Suppressor macrophage treated with lipopolysaccharide for 4 hours (primary cell): ENCODE data around the gene CARMIL1.

Source experiments
- DNase-seq: peaks from one replicate; pipeline ENCODE4 v3.0.0-alpha.2; 2020

Gene CARMIL1

DNA sequence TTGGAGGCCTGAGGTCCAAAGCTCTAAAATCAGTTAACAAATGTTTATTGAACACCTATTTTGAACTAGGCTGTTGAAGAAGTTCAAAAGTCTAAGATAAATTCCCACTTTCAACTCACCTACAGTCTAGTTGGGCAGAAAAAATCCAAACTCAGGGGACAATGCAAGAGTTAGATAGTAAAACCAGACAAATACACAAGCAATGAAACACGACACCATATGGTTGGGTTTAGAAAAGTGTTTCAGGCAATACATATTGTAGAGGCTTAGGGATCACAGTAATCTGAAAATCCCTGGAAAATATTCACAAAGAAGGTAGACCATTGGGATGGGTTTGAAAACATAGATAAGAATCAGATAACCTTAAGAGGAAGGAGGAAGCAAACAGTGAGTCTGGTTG is 1.3 kb upstream of the CARMIL1 start:
- DNase-seq = no peak

DNA sequence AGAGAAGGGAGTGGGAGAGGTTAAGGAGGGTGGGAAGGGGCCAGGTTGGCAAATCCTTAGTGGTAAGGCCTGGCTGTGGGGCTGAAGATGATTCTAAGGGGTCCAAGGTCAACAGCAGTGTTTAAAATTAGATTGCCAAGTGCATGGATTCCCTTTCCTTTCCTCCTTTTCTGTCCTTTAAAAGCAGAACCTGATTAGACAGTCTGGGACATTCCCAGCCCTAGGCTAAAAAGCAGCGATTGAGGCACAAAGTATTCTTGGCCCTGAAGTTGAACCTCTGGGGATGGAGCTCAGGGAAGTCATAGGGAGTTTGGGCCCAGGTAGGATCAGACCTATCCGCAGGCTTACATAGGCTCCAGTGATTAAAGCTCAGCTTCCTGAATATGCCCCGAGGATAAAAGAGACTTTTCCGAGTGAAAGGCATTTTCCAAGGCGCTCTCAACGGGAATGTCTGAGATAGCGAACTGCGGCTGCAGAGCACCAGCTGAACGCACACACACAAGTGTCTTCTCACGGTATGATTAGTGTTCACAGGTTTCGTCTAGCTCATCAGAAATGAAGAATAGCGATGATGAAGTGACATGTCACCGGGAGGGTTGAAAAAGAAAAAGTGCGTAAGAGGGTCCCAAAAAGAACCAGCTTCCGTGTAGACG is 787 bp upstream of the CARMIL1 start:
- DNase-seq = no peak

DNA sequence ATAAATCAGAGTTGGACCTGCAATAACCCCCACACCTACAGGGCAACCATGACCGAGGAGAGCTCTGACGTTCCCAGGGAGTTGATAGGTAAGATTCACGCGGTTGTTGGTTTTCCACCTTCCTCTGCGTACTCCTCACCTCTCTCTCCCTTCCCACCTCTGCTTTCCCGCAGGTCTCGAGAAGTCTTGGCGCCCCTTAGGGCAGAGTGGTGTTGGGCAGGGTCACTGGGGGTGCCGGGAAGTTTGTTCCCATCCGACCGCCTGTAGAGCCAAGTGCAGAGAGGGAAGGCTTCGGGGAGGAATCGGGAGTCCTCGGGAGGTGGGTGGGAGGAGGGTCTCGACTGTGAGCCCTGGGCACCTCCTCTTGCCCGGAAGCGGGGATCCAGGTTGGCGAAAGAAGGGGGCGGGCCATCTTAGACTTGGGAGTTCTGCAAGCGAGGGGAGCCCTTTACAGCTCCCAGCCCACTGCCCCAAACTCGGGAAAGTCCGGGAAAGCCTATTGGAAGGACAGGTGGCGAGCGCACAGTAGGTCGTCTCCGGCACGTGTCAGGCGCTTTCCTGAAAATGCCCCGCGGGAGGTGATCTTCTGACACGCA is 672 bp downstream of the CARMIL1 start:
- DNase-seq = no peak

DNA sequence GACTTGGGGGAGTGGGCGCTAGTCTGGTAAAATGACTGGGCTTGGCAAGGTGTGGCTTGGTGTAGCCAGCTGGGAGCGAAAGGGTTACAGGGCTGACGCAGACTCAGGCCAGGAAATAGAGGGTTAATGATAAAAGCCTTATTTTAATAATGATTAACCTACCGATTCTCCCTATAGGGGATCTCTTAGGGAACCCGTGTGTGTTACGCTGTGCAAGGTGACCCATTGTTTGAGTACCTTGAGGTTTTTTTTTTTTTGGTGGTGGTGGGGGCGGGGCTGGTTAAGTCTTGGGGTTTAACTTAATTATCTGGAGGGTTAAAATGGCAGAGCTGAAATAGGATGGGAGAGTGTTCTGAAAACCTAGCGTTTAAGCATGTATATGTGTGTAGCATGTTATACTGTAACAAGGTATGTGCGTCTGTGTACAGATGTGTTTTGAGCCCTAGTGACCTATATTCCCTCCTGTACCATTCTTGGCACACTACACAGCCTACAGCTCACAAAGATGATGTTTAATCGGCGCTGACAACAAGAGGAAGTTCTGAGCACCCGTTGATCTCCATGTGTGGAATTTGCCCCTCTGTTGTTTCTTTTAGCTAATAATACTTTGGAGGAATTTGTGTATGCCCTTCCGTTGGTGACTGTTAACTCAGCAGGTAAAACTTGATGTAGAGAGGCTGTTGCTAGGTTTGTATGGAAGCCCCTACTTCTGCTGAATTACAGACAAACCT is 1.3 kb downstream of the CARMIL1 start:
- no peak for DNase-seq

DNA sequence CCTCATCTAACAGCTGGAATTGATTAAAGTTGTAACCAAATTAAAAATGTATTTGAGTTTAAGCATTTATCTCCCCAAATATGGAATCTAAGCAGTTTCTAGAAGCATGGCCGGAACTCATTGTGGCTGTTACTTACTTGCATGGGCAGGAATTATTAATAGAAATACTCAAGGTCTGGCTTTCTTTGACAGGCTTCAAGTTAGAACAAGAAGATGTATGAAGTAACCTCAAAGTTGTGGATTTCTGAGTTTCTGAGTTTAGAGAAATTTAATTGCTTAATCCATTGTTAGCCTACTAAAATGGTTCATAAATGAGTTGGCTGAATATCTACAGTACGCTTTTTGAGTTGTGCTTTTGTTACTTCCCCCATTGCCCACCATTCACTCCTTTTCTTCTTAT is 7.7 kb downstream of the CARMIL1 start:
- DNase-seq = no peak

DNA sequence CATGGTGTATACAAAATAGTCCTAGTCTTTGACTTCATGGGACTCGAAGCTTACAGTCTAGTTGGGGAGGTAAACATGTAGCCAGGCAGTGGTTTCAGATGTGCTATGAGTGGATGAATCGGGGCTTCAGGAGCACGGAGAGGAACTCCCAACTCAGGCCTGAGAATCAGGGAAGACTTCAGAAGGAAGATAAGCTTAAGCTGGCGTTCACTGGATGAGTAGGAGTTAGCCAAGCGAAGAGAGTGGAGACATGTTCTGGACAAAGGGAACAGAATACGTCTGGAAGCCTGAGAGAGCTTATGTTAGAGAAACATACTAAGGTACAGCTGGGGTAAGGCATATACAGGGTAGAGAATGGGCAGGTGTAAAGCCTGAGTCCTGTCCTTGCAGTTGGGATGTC is 8.8 kb downstream of the CARMIL1 start:
- no peak for DNase-seq

DNA sequence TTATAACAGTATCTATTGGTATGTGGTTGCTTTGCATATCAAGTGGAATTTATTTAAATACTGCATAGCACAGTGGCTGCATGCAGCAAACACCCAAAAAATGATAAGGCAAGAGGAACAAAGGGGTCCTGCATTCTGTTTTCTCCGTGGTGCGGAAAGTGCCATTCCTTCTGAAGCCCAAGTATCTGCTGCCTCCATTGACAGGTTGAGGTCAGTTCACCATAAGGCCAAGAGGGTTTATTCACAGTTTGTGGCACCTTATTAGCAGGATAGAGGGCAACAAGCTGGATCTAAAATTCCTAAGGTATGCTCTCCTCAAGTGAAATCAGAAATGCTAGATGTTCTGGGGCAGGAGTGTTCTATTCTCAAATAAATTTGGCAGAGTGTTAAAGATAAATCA is 9.3 kb downstream of the CARMIL1 start:
- no peak for DNase-seq

DNA sequence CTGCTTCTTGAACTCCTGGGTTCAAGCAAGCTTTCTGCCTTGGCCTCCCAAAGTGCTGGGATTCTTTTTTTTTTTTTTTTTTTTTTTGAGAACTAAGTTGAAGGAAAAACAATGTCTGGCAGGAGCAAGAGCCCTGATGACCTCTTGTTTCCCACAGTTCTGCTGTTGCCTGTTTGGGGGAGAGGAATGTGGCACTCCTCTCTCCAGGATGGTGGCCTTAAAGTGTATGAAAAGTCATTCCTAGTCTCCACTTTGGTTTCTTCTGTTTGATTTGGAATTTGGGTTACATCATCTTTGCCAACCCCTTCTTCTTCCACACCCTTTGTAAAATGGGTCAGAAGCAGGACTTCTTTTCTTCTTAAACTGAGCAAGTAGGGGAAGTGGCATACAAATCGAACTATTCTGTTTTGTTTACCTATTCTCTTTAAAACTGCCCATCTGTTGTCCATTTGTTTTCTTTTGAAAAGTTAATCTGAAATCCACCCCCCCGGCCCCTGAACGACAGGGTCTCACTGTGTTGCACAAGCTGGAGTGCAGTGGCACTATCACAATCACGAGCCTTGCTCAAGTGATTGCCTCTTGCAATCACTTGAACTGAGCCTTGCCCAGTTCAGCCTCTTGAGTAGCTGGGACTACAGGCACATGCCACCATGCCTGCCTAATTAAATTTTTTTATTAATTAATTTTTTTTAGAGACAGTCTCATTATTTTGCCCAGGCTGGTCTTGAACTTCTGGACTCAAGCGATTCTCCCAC is 11.3 kb downstream of the CARMIL1 start:
- no peak for DNase-seq

DNA sequence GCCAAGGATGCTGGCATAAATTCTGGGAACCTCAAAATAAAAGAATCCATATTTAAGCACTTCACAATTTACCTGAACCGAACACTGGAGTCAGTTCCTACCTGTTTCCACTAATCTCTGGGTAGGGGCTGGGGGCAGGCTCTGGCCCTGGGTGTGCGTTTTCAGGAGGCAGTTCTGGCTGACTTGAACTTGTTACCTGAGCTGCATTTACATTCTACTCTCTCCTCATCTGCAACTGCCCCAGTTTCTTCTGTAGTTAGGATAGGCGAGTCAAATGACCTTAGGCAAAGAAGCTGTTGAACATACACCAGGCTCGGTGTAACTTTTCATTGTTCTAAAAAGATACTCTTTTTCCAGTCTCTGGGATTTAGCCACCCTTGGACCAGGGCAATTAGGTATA is 13.2 kb downstream of the CARMIL1 start:
- DNase-seq = no peak

DNA sequence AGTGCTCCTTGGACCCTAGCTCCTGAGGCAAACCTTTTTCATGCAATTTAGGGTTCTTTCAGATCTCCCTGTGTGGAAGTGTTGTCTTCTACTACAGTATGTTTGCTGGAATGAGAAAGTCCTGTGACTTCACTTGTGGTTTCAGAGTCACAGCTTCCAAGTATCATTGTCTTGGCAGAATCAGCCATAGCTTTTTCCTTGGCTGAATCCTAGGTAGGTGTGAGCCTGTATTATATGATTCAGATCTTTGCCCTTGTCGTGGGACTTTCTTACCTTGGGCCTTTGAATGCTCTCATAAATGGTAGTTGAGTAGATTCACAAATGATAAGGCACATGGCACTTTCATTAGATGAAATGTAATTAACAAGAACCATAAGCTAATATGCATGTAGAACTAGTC is 16.5 kb downstream of the CARMIL1 start:
- no peak for DNase-seq

DNA sequence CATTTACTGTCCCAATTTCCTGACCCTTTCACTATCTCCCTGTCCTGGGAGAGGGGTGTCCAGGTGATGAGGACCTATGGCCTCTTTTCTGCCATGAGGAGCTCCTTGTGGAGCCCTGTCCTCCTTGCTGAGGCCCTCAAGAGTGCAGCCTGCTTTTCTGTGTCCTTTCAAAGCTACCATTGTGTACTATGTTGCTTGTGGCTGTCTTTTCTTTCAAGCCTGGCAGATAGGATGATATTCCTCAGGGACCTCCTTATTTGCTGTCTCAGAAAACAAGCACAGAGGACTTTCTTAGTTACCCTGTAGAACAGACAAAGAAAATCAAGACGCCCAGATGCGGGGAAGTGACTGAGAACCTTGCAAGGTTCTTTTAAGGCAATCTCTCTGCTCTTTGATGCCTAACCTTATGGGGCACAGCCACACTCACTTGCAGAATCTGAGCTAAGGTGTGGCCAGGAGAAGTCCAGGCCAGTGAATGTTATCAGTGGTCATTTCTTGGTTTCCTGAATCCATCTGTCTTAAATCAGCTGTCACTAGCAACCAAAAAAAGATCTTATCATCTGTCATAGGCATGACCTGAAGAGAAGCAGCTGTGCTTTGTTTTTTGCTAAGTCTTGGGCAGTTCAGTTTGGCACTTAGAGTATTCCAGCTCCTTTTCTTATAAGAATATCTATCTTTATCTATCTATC is 17.2 kb downstream of the CARMIL1 start:
- DNase-seq = no peak

DNA sequence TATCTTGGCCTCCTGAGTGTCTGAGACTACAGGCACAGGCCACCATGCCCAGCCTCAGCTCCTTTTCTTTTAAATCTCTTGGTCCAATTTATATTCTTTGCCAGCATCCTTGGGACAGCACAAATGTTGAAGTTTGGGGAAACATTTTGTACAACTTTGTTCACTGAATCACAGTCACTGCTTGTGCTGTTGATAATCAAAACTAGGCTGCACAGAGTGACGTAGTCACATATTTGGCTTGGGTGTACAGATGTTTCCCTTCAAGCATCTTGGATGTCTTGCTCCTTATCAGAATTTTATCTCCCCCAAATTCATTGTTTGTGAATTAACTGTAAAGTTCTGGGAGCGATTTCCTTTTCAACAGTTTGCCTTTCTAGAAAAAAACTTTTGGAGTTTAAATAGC is 17.9 kb downstream of the CARMIL1 start:
- no peak for DNase-seq

DNA sequence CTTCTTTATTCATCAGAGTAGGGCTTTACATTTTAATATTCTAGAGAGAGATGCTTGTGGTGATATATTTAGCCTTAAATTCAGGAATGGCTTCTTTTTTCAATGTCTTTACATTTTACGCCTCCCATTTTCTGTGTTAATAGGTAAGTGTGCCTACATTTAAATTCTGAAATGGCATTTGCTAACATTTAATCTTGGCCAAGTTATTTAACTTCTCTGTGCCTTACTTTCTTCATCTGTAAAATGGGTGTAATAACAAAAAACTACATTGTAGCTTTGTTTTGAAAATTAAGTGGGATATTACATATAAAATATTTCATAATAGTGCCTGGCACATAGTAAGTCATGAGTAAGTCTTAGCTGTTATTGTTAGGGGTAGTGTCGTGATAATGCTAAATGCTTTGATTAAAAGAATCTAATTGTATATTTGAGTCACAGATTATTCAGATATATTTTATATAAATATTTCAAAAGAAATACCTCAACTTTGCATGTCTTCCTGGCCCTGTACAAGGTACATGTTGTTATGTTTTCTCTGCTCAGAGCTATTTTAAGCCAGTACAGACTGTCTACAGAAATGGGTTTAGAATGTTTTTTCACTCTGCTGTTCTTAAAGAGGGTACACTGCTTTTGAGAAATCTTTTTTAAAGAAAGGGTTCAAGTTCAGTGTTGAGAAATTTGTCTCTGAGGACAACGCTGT is 18.8 kb downstream of the CARMIL1 start:
- no peak for DNase-seq

DNA sequence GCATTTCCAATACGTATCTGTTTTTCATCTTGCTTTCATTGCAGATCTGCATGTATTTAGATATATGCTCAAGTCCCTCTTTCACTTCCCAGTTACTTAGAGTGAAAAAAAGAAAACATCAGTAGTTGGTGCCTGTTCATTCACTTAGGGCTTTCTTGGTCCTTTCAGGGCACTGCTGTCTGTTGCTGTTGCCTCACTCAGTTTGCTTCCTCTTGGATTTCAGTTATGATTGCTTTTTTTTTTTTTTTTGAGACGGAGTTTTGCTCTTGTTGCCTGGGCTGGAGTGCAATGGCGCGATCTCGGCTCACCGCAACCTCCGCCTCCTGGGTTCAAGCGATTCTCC is 19.3 kb downstream of the CARMIL1 start:
- DNase-seq = peak; percentile 43

DNA sequence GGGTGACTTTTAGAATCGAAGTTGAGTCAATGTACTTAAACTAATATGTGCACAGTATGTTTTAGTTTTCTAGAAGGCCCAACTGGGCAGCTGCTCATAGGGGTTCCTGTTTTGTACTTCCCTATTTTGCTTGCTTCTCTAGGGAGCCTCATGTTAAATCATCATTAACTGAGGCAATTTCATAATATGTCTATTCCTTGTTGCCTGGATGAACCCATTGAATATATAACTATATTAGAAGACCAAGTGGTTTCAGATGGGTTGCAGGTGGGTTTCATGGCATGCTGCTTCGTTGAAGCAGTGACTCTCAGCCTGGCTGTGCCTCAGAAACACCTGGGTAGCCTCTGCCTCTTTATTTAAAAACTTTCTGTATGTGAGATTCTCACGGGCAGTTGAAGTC is 22.2 kb downstream of the CARMIL1 start:
- DNase-seq = peak; percentile 83

DNA sequence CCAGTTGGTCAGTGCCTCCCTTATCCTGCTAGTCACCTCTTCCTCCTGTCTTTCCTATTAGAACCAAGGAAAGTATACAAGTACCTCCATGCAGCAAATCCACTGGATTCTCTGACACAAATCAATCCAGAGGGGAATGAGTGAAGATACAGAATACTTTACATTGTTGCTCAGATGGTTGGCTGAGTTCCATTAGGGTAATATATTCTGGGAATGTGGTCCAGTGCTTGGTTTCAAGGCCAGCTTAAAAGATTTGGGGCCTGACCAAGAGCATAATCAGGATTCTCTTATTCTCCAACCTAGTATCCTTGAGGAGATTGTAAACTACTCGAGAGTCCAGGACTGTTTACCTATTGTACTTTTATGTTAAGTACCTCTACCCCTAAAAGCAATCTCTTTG is 23.0 kb downstream of the CARMIL1 start:
- no peak for DNase-seq

DNA sequence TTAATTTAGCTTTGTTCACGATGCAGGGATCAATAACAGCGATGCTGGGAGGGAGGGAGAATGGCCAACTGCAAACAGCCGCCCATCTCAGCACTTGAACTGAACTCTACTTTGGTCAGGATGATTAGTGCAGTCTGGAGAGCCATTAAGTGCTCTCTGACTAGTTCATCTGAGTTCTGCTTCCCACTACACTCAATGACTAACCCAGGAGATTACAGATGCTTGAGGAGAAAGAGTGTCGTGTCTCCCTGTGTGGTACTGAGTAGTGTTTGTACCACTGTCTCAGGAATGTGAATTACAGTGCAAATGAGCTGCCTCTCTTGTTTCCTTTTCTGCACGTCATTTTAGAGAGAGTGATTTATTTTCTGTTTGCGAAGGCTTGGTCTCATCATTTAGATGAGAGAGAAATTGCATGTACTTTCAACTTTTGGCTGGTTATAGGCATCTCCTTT is 23.5 kb downstream of the CARMIL1 start:
- peak; percentile 47 for DNase-seq

DNA sequence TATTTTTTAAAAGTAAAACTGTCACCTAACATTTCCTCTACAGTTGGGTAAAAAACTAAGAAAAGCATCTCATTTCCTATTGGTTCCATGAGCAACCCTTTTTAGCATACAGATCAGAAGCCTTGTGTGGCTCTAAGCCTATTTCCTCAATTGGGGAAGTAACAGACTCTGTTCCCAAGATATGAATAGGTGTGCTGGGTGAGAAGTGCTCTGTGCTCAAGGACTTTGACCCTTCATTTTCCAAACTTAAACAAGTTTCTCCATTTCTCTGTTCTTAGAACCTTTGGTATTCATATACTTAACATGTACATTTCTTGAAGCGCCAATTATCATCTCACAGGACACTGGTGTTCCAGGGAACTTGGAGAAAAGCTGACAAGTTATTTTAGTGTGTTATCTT is 24.1 kb downstream of the CARMIL1 start:
- DNase-seq = no peak

DNA sequence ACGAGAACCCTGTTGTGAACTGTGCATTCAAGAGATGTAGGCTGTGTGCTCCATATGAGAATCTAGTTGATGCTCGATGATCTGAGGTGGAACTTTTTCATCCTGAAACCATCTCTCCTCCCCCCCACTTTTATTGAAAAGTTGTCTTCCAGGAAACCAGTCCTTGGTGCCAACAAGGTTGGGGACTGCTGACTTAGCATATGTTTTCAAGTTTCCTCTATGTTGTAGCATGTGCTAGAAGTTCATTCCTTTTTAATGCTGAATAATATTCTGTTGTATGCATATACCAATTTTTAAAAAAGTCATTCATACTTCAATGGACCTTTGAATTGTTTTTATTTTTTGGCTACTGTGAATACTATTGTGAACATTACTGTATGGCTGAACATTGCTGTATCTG is 27.2 kb downstream of the CARMIL1 start:
- DNase-seq = no peak

DNA sequence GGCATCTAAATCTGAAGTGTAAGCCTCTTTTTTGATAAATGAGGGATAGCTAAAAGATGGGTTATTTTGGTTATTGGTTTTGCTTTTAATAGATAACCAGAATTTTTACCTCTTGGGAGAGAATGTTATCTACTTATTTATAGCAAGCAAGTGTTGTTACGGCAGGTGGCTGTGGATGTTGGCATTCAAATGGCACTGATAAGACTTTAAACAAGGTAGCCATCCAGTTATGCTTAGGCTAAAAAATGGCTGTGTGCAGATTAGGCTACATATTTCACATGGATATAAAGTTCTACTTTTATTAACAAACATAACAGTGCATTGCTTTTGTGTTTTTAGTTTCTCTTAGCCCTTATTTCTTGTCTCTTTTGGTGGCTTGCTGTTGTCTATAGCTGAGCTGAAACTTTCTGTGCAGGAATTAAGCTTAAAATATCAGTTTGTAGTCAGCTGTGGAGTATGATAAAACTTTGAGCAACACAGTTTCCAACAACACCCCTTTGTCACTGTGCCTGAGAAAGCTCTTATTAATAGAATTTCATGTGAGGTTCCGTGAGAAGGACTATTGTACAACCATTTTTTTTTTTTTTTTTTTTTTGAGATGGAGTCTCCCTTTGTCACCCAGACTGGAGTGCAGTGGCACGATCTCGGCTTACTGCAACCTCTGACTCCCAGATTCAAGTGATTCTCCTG is 28.8 kb downstream of the CARMIL1 start:
- DNase-seq = no peak

DNA sequence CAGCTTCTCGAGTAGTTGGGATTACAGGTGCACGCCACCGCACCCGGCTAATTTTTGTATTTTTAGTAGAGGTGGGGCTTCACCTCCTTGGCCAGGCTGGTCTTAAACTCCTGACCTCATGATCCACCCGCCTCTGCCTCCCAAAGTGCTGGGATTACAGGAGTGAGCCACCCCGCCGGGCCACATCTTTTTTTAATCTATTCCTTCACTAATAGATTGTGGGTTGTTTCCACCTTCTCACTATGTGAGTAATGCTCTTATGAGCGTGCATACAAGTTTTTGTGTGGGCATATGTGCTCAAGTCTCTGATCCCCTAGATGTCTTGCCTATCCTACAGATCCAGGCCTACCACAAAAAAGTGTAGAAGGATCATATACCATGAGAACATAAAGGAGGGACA is 30.7 kb downstream of the CARMIL1 start:
- DNase-seq = no peak

DNA sequence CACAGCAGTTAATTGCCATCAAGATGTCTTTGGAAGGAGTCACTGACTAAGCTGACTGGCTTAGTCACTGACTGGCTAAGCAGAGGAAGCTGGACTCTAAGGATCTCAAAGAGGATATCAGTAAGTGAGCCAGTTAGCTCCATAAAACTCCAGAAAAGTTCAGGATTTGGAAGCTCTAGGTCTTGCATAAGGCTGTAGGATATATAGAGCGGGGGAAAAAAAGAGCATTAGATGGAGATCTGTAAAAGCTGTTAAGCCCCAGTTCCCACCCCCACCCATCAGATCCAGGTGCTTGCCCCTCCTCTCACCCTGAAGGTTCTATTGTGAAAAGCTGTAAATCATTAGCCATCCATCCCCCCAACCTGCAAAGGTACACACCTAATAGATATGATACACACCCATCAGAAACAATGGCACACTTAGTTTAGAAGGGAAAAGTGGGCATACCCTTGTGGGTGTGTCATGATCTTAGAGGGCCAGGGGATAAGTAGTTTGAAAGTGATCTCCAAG is 32.2 kb downstream of the CARMIL1 start:
- DNase-seq = peak; percentile 22
